ENCODE measurements around the gene PSME2. TPM values are rescaled to one million over a fixed set of nuclear protein-coding genes. Genes with fewer than 3 reads are reported as not detected.

Gene PSME2
- total RNA-seq, 1 experiment from 2014 or later, result 188 TPM

GRCh38 chr14:24130717-24131548 lies 15.5 kb downstream of the PSME2 start:
- no peak for ATAC-seq
- H3K4me3 ChIP-seq (ENCODE audit: low read depth in 2 of 2, low read length in 2 of 2), result no peak overlapping the region
- peaks cover 6% of the 10 kb centered on the region for H3K4me1 ChIP-seq (ENCODE audit: control insufficient read depth, insufficient read depth, low read length)
- POLR2A ChIA-PET, result no interaction called here
- no peak for TF ChIP-seq TCF7L2 (IDR thresholded peaks at IDR 0.05; ENCODE audit: low read depth, low read length)
- TF ChIP-seq CTCF (IDR thresholded peaks at IDR 0.05), result no peak
- DNase-seq (ENCODE audit: low read depth, low spot score), result no peak
- no TSS peak for BruUV-seq (replicated peaks)
- H3K9me3 ChIP-seq (ENCODE audit: control insufficient read depth, insufficient read depth, low read depth, low read length), result no peaks in the 10 kb centered on the region
- intact Hi-C loops (cut with micrococcal nuclease; ENCODE audit: unreplicated experiment) (no loop called here), in situ Hi-C loops (cut with HindIII; ENCODE audit: low pct_unique_long_range_greater_than_20kb, low sequenced_read_pairs) (no loop called here)
- no peaks in the 10 kb centered on the region for H3K36me3 ChIP-seq (ENCODE audit: control insufficient read depth, insufficient read depth, low read length)
- no peaks in the 10 kb centered on the region for H3K27me3 ChIP-seq (ENCODE audit: control insufficient read depth, insufficient read depth, low read length)
- CTCF ChIA-PET, result no interaction called here
- no peak overlapping the region for H3K27ac ChIP-seq (ENCODE audit: low read length)

DNA sequence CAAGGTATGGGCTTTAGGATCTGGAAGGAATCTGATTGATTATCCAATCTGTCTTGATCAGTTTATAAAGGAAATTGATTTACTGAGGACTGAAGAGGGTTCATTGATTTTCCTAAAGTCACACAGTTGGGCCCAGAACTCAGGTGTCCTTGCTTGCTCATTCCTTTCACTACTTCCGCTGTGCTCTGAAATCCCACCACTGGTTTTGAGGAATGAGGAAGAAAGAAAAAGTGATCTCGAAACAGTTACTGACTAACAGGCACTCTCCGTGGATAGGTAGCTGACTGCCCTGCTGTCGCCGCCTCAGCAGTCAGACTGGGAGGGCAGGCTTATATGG lies 16.1 kb downstream of the PSME2 start, which contains the start of gene FITM1:
Gene FITM1 (plus strand): TSS at position 280 of the 337 bp plus-strand sequence. CDS start 905 bp downstream, outside the sequence.
- POLR2A ChIA-PET, result no interaction called here

More for the DNA sequence above, 16.1 kb downstream of the PSME2 start, which contains the start of gene FITM1:
- peaks cover 5% of the 10 kb centered on the region for H3K4me1 ChIP-seq (ENCODE audit: control insufficient read depth, insufficient read depth, low read length)
- no peak for ATAC-seq
- no peak for TF ChIP-seq POLR2AphosphoS5 (IDR thresholded peaks at IDR 0.05; ENCODE audit: low read depth, low read length)
- no peak for TF ChIP-seq SIN3A (IDR thresholded peaks at IDR 0.05; ENCODE audit: borderline replicate concordance, insufficient read depth, low read depth, low read length)
- no peak for TF ChIP-seq TCF7L2 (IDR thresholded peaks at IDR 0.05; ENCODE audit: low read depth, low read length)
- no peak for TF ChIP-seq REST (IDR thresholded peaks at IDR 0.05; ENCODE audit: insufficient read depth in 1 of 2, low read depth in 2 of 2, low read length in 1 of 2)
- TF ChIP-seq CTCF (IDR thresholded peaks at IDR 0.05), result no peak
- no TSS peak for BruUV-seq (replicated peaks)
- no peaks in the 10 kb centered on the region for H3K9me3 ChIP-seq (ENCODE audit: control insufficient read depth, insufficient read depth, low read depth, low read length)
- in situ Hi-C loops (cut with HindIII; ENCODE audit: low pct_unique_long_range_greater_than_20kb, low sequenced_read_pairs), result no loop called here
- no peak for DNase-seq (ENCODE audit: low read depth, low spot score)
- intact Hi-C loops (cut with micrococcal nuclease; ENCODE audit: unreplicated experiment), result no loop called here
- no peaks in the 10 kb centered on the region for H3K27me3 ChIP-seq (ENCODE audit: control insufficient read depth, insufficient read depth, low read length)
- H3K27ac ChIP-seq (ENCODE audit: low read length), result no peak within 1 kb of the TSS
- H3K36me3 ChIP-seq (ENCODE audit: control insufficient read depth, insufficient read depth, low read length), result no peaks in the 10 kb centered on the region
- CTCF ChIA-PET, result no interaction called here
- no peak within 1 kb of the TSS for H3K4me3 ChIP-seq (ENCODE audit: low read depth in 2 of 2, low read length in 2 of 2)
